T-helper 9 cell (primary cell): Measurements from ENCODE around the gene TRIM5.
"Not testable (repeated sequence)": the region's sequence is repeated elsewhere in the genome, so short reads cannot be mapped to it uniquely, and the experiment has no call there.

Experiments
- DNase-seq: peaks from one replicate; pipeline ENCODE4 v3.0.0-alpha.2; 2020

Gene TRIM5

GRCh38 chr11:5688482-5688881 is 3.6 kb upstream of the TRIM5 start:
- no peak for DNase-seq

DNA sequence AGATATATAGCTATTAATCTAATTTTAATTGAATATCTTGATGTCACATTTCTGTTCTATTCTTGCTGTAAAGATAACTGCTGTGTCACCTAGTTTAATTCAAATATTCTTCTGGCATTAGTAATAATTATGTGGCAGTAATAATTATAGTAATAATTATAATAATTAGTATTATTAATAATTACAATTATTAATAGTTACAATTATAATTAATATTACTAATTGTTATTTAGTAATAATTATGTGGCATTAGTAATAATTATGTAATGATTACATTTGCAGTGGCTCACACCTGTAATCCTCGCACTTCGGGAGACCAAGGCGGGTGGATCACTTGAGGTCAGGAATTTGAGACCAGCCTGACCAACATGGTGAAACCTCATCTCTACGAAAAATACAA is 1.6 kb upstream of the TRIM5 start:
- DNase-seq = no peak

DNA sequence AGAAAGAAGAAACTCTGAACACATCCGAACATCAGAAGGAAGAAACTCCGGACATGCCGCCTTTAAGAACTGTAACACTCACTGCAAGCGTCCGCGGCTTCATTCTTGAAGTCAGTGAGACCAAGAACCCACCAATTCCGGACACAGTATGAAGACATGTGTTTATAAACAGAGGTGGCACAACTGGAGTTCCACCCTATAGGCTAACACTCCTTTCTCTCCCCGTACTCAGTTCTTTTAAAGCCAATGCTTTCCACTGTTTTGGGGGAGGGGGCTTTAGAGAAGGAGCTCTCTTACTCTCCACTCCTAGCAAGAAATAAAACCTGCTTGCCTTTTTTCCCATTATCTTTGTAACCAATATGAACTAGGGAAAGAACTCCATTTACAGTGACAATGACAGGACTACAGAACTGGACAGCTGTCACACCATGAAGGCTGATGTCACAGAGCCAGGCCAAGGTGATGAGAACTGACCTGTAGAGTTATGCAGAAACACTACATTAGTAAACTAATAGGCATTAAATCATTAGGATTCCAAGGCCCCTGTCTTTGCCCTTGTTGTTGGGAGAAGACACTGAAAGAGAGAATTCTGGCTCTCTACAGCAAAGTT is 733 bp downstream of the TRIM5 start:
- DNase-seq = no peak

DNA sequence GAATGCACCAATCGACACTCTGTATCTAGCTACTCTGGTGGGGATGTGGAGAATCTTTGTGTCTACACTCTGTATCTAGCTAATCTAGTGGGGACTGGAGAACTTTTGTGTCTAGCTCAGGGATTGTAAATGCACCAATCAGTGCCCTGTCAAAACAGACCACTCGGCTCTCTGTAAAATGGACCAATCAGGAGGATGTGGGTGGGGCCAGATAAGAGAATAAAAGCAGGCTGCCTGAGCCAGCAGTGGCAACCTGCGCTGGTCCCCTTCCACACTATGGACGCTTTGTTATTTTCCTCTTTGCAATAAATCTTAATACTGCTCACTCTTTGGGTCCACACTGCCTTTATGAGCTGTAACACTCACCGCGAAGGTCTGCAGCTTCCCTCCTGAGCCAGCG is 1.3 kb downstream of the TRIM5 start:
- not testable (repeated sequence) for DNase-seq

- not testable (repeated sequence) for DNase-seq
Measured at GRCh38 chr11:5682890-5683441, 1.9 kb downstream of the TRIM5 start.

- DNase-seq = no peak
Measured at GRCh38 chr11:5679811-5680210, 5.1 kb downstream of the TRIM5 start.

- DNase-seq = no peak
Measured at GRCh38 chr11:5674391-5674790, 10.5 kb downstream of the TRIM5 start.

DNA sequence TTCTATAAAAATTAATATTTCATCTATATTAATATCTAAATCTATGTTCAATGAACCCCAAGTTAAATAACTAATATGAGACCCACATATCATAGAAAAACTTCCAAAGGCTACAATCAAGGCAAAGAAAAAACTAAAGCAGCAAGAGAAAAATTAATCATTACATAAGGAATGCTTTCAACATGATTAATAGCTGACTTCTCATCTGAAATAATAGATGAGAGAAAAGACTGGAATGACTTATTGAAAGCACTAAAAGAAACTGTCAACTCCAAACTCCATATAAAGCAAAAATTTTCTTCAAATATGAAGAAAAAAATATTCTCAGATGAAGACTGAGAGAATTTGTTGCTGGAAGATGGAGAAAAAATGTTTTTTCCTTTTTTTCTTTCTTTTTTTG is 13.0 kb downstream of the TRIM5 start:
- DNase-seq = no peak

DNA sequence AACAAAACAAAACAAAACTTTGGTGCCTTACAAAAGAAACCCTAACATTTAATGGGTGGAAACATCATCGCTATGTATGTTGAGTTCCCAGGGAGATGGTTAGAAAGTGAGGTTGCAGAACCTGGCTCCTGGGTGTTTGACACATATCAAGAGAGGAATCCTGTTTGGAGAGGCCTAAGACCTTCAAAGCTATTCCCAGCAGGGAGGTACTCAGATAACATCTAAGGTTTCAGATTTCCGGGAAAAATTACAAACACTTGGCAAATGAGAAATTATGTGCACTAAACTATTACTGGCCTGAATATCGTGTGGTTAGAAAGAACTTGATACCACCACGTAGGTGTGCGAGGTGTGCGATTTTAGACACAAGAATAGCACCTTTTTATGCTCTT is 18.5 kb downstream of the TRIM5 start:
- DNase-seq = no peak

DNA sequence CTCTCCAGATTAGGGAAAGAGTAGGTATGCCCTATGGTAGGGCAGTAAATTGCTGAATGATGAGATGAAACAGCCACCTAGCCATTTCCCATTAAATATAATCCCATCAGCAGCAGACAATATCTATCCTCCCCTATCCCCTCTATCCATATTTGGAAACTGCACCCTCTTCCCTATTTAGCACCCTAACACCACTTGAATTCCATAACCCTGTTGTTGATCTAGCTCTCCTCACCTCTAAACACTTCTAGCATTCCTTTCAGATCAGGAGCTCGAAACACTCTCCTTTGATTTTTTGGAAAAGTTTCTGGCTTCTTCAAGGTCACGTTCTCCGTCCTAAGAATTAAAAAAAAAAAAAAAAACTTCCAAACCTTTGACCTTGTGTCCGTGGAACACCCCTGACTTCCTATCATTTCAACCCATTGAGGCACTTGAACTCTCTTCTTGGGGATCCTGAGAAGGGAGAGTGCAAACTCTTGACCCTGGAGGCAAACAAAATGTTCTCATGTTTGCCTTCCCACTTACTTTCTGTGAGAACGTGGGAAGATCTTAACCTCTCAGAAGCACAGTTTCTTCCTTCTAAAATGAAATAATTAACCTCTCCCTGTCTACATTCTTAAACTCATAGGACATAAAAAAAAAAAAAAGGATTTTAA is 19.0 kb downstream of the TRIM5 start:
- no peak for DNase-seq

DNA sequence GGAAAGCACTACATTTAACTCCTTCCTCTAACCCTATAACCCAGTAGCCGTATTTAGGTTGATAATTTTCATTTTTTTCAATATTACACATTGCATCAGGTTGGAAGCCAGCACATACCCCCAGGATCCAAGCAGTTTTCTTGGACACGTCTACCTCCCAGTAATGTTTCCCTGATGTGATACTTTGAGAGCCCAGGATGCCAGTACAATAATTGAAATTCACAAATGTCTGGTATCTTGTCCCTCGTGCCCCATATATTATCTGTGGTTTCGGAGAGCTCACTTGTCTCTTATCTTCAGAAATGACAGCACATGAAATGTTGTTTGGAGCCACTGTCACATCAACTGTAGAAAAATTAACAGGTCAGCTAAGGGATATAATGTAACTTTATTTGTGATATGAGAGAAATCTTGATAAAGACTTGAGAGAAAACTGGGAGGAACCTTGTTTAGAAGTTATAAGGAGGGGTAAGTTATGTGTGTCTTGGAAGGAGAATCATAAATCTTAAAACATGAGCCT is 19.8 kb downstream of the TRIM5 start:
- DNase-seq = no peak

DNA sequence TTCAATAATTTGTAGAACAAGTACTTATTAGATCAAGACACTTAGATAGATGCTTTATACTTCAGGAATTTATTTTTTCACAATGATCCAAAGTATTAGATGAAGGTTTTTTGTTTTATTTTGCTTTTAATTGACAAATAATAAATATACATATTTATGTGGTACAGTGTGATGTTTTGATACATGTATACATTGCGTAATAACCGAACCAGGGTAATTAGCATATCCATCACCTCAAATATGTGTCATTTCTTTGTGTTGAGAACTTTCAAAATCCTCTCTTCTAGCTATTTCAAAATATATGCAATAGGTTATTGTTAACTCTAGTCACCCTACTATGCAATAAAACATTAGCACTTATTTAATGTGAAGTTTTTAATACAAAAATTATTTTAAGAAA is 21.4 kb downstream of the TRIM5 start:
- DNase-seq = no peak

GRCh38 chr11:5658318-5658717 is 26.6 kb downstream of the TRIM5 start:
- no peak for DNase-seq

- not testable (repeated sequence) for DNase-seq
Measured at GRCh38 chr11:5656956-5657355, 27.9 kb downstream of the TRIM5 start.

GRCh38 chr11:5655474-5655873 is 29.4 kb downstream of the TRIM5 start:
- DNase-seq = no peak

- DNase-seq = no peak
Measured at GRCh38 chr11:5646139-5646538, 38.7 kb downstream of the TRIM5 start.

DNA sequence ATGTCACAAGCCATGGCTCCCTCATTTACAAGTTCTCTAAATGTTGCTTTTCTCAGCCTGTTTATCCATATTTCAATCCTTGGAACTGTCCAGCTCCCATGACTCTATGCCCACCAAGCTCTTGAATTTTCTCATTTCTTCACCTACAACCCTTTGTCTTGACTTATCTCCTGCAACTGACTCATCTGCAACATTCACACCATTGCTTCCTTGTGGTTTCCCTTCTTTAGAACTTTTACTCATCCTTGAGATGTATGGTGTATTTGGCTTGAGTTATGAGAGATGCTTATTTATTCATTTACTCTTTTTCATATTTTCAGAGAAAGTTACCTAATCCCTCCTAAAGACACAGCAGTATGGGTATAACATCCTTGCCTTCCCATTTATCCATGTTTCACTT is 41.3 kb downstream of the TRIM5 start:
- no peak for DNase-seq

DNA sequence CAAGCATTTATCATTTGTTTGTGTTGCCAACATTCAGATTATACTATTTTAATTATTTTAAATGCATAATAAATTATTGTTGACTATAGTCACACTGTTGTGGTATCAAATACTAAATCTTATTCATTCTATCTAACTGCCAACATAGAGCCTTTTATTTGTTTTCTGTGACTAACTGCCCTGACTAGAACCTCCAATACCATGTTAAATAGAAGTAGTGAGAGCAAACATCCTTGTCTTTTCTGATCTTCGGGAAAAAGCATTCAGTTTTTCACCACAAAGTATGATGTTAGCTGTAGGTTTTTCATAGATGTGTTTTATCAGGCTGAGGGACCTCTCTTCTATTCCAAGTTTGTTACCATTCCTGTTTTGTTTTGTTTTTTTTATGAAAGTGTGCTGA is 44.9 kb downstream of the TRIM5 start:
- no peak for DNase-seq

DNA sequence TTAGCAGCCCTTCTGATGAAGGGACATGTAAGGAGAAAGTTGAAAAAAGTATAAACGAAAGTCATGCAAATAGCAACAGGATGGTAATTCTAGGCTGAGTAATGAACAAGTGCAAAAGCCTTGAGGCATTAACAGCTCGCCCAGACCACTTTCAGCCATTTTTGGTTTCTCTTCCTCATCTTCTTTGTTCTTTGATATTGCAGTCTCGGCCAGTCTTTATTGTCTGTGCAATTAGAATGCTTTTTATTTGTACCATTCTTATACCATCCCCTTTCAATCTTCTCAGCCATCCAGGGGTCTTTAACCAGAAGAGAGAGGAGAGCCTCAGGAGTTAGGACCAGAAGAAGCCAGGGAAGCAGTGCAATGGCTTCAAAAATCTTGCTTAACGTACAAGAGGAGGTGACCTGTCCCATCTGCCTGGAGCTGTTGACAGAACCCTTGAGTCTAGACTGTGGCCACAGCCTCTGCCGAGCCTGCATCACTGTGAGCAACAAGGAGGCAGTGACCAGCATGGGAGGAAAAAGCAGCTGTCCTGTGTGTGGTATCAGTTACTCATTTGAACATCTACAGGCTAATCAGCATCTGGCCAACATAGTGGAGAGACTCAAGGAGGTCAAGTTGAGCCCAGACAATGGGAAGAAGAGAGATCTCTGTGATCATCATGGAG is 52.8 kb downstream of the TRIM5 start:
- DNase-seq = no peak

- DNase-seq = no peak
Measured at GRCh38 chr11:5631417-5631816, 53.5 kb downstream of the TRIM5 start.

DNA sequence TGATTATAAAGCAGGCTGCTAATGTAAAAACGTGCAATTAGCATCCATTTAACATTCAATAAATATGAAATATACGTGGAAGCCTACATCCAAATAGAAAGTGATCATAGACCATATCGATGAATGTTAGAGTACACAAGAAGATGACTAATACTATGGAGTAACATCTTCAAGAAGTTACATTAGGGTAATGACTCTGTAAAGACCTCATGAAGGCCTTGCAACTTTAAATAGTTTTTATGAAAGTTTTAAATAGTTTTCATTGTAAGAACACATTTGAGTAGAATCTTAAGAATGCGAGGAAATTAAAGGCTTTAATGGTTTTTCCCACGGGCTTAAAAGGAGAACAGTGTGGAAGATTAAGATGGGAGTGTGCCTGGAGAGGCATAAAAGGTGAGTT is 58.7 kb downstream of the TRIM5 start:
- DNase-seq = no peak

- no peak for DNase-seq
Measured at GRCh38 chr11:5625281-5625680, 59.6 kb downstream of the TRIM5 start.

DNA sequence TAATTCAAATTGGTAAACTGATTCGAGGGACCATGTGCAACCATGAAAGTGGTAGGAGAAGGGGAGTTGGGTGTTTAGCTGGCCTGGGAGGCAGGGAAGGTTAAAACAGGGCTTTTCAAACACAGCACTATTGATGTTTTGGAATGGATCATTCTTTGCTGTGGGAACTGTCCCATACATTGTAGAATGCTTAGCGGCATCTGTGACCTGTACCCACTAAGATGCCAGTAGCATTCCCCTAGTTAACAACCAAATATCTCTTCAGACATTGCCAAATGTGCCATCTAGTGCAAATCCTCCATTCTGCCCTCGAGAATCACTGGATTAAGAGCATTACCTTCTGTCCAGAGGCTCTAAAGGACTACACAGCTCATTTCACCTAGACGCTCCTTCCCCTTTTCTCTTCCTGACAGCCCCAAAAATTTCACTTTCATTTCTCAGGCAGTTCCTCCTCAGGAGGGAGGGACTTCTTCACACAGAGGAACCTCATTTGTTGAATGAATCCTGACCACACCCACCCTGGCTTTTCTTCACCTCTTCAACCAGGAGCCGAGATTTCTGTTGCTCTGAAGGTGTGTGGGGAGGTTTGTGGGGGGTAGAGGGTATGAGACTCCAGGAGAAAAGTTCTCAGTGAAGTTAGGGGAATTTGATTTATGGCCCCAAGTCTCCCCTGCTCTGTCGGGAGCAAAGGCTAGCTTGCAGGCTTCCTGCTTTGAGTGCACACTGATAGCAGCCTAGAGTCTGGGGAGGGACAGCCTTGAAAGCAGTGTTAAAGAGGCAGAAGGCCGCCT is 60.2 kb downstream of the TRIM5 start, which contains the start of gene TRIM34:
TRIM34 (plus strand) TSS at position 513 of the 791 bp plus-strand sequence. CDS start 7,331 bp downstream, outside the sequence.
- DNase-seq = peak; percentile 26
